Lung microvascular endothelial cell (primary cell): Measurements from ENCODE around the gene KRTAP10-11. TPM values are rescaled to one million over a fixed set of nuclear protein-coding genes. Genes with fewer than 3 reads are reported as not detected.
"Not testable (repeated sequence)": the region's sequence is repeated elsewhere in the genome, so short reads cannot be mapped to it uniquely, and the experiment has no call there.

Experiments used
- DNase-seq, 2 donors: peaks; one replicate each; pipeline versions ENCODE4 v3.0.0 to v3.0.0-alpha.2; 2010; ENCODE audit warnings: low read depth in 2 of 2
- total RNA-seq: library from RNA; depleted of rRNA; stranded (reverse); fragments of >200 nt; gene quantifications from 2 replicates; pipeline ENCODE4 v1.2.1, GENCODE V29; 2014

The KRTAP10-11 gene
- total RNA-seq = not detected in 2 replicates

DNA sequence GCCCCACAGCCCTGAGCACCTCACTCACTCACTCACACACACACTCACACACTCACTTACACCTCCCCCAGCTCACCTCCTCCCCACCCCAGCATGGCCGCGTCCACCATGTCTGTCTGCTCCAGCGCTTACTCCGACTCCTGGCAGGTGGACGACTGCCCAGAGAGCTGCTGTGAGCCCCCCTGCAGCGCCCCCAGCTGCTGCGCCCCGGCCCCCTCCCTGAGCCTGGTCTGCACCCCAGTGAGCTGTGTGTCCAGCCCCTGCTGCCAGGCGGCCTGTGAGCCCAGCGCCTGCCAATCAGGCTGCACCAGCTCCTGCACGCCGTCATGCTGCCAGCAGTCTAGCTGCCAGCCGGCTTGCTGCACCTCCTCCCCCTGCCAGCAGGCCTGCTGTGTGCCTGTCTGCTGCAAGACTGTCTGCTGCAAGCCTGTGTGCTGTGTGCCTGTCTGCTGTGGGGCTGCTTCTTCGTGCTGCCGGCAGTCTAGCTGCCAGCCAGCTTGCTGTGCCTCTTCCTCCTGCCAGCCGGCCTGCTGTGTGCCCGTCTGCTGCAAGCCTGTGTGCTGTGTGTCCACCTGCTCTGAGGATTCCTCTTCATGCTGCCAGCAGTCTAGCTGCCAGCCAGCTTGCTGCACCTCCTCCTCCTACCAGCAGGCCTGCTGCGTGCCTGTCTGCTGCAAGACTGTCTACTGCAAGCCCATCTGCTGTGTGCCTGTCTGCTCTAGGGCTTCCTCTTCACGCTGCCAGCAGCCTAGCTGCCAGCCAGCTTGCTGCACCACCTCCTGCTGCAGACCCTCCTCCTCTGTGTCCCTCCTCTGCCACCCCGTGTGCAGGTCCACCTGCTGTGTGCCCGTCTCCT lies at the start of gene KRTAP10-11:
Gene KRTAP10-11 (plus strand): TSS at position 49 of the 856 bp plus-strand sequence. CDS start 45 bp downstream, at position 94.
- DNase-seq = not testable (repeated sequence)

DNA sequence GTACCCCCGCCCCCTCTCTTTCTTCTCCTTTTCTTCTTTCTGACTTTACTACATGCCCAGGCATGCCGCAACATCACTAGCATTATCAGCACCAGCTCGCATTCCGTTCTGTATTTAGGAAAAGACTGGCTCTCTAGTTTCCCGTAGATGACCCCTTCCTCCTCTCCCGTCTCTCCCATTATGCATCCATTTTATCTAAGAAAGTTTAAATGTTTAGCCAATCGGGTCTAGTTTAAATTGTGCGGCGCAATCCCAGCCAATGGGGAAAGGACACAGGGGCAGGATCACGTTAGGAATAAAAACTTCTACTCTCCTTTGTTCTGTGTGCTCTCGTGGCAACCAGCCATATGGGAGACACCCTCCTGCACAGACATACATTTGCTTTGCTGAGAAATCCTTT lies 48.2 kb upstream of the KRTAP10-11 start:
- DNase-seq = no peak

DNA sequence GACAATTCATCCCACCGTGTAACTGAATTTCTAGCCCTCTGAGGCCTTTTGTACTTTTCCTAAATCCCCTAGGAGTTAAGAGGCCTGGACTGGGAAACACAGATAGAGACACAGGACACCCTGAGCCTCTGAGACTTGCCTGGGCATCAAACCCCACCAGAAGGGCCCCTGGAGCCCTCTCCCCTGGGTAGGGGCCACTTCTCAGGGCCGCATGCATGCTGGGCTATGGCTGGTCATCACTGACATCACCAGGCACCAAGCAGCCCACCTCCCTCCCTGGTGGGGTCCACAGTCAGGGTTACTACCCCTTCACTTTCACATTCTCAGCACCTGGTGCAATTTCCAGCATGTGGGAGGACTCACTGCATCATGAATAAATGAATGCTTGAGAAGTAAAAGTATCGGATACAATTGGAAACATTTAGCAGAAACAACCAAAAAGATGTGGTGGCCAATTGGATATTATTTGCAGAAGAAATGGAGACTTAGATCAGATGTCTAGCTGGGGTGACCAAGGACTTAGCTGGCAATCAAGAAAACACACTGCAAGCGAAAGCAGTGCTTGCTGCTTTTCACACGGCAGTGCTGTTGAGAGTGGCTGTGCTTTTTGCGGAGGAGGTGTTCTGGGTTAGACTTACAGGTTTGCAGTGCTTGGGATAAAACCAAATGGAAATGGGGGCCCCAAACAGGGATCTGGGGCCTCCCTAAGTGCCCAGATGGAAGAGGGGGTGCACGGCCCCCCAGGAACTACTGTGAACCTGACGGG lies 46.8 kb upstream of the KRTAP10-11 start:
- no peak for DNase-seq

DNA sequence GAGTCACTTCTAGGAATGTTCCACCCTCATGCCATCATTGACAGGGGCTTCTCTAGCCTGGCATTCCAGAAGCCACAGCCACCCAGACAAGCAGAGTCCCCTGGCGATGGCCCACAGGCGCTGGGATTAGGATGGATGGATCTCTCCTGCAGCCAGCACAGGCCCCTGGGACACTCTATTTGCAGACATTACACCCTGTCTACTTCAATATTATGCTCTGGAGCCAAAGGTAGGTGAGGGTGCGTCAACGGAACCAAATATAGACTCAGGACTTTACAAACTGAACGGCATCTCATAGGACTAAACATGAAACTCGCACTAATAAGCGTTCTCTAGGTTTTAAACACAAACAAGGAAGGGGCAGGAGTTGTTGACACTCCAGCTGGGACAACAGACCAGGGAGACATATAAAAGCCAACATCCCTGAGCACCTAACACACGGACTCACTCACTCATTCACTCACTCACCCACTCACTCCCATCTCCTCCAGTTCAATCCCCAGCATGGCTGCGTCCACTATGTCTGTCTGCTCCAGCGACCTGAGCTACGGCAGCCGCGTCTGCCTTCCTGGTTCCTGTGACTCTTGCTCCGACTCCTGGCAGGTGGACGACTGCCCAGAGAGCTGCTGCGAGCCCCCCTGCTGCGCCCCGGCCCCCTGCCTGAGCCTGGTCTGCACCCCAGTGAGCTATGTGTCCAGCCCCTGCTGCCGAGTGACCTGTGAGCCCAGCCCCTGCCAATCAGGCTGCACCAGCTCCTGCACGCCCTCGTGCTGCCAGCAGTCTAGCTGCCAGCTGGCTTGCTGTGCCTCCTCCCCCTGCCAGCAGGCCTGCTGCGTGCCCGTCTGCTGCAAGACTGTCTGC lies 45.9 kb upstream of the KRTAP10-11 start, which contains the start of gene KRTAP10-7:
Gene KRTAP10-7 (plus strand): TSS at position 480 of the 861 bp plus-strand sequence. CDS start 25 bp downstream, at position 505.
- DNase-seq = not testable (repeated sequence)

GRCh38 chr21:44601091-44601490 lies 45.1 kb upstream of the KRTAP10-11 start:
- not testable (repeated sequence) for DNase-seq

DNA sequence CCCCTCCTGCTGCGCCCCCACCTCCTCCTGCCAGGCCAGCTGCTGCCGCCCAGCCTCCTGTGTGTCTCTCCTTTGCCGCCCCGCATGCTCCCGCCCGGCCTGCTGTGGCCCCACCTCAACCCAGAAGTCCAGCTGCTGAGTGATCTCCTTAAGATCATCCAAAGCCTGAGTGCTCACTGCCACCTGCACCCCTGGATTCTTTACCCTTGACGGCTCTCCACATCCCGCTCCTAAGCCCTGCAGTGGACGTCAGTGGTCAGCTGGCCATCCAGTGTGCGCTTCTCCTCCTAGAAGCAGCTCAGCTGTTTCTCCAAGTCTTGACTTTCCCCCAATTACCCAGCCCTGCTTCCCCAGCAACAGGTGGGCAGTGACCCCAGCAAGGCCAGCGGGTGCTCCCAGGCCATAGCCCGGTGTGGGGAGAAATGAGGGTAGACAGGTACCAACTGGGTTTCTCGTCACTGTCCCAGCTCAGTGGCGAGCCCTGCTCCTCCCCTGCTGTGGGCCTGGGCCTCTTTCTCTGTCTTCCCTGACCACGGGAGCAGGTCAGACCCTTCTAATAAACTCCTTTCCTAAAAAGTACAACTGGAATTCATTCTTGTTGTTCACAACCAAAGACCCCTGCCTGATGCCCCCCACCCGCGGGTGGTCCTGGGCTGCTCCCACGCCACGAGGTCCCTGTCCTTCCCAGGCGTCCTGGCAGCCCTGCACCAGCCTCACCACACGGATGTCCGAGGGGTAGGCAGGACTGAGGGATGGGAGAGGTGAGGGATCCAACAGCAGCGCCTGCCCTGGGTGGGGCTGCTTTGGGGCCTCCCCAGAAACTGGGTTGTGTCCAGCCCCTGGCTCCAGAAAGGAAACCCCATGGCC lies 44.4 kb upstream of the KRTAP10-11 start:
- no peak for DNase-seq

DNA sequence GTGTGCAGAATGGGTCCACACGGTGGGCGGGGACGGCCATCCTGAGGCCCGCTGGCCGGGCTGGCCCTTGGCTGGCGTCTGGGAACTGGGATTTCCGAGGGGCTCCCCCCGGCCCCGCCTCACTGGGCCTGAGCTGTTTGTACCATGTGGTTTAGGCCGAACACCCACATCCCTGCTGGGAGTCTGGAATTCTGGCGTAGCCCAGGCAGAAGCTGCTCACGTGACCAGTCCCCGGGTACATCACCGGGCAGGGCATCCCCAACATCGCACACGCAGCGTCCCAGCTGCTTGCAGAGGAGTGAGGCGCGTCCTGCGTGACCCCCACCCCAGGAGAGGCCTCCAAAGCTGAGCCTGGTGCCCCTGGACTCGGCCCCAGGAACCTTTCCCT lies 43.8 kb upstream of the KRTAP10-11 start:
- DNase-seq = no peak

- DNase-seq = no peak
Observed at GRCh38 chr21:44603109-44603875, 42.9 kb upstream of the KRTAP10-11 start.

DNA sequence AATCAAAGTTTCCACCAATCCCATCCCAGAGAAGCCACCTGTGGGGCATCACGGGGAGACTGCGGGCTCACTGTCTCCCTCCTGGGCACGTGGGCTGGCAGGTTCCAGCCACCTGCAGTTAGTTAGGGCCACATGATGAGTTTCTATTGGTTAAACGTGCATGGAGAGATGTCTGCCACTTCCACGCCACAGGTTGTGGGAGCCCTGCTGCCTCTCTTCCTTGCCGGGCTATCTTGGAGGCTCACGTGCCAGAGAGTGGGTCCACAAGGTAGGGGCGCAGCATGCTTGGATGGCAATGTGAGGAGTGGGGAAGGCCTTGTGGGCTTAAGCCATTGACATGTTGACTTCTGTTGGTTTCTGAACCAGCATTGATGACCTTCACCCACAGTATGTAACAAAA lies 42.3 kb upstream of the KRTAP10-11 start:
- no peak for DNase-seq

DNA sequence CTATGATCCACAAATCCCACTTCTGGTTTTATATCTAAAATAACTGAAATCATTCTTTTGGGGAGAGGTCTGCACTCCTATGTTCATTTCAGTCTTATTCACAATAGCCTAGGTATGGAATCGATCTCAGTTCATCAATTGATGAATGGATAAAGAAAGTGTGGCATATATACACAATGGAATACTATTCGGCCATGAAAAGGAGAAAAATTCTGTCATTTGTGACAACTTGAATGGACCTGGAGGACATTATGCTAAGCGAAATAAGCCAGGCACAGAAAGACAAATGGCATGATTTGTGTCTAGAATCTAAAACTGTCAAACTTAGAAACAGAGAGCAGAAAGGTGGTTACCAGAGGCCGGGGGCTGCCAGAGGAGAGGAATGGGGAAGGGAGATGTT lies 39.7 kb upstream of the KRTAP10-11 start:
- DNase-seq = no peak

GRCh38 chr21:44609193-44609592 lies 37.0 kb upstream of the KRTAP10-11 start:
- no peak for DNase-seq

- DNase-seq = not testable (repeated sequence)
Observed at GRCh38 chr21:44610157-44610843, 35.9 kb upstream of the KRTAP10-11 start.

DNA sequence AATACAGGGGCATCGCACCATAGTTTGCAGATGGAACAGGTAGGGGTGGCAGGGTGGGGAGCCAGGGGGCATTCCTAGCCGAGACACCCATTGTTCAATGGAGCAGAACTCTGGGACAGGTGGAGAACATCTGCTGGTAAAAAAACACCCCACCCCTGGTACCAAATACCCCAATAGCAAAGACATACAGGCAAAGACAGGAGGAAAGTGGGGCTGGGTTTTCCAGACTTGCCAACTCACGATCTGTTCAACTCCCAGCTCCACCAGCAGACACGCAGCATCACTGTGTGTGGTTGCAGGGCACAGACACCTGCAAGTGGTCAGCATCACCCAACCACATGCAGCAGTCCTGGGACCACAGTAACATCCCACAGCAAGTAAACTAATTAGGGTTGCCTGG lies 34.7 kb upstream of the KRTAP10-11 start:
- DNase-seq = no peak

- DNase-seq = no peak
Observed at GRCh38 chr21:44612029-44612486, 34.2 kb upstream of the KRTAP10-11 start, which contains the start of gene KRTAP10-8. KRTAP10-8 (plus strand) TSS chr21:44612079; CDS start chr21:44612101, 22 bp downstream.

DNA sequence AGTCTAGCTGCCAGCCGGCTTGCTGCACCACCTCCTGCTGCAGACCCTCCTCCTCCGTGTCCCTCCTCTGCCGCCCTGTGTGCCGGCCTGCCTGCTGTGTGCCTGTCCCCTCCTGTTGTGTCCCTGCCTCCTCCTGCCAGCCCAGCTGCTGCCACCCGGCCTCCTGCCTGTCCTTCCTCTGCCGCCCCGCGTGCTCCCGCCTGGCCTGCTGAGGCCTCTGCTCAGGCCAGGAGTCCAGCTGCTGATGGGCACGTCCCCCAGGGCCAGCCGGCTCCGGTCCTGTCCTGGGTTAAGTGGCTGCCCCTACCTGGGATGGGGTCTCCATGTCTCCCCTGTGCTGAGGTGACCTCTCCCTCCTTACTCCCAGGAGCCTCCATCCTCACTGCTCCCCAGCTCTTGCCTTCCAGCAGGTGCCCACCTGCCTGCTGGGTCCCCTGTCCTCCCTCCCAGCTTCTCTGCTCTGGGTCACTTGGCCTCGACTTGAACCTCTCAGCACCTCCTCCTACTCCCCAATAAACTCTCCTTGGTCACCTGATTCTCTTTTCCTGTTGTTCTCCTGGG lies 33.5 kb upstream of the KRTAP10-11 start:
- no peak for DNase-seq

DNA sequence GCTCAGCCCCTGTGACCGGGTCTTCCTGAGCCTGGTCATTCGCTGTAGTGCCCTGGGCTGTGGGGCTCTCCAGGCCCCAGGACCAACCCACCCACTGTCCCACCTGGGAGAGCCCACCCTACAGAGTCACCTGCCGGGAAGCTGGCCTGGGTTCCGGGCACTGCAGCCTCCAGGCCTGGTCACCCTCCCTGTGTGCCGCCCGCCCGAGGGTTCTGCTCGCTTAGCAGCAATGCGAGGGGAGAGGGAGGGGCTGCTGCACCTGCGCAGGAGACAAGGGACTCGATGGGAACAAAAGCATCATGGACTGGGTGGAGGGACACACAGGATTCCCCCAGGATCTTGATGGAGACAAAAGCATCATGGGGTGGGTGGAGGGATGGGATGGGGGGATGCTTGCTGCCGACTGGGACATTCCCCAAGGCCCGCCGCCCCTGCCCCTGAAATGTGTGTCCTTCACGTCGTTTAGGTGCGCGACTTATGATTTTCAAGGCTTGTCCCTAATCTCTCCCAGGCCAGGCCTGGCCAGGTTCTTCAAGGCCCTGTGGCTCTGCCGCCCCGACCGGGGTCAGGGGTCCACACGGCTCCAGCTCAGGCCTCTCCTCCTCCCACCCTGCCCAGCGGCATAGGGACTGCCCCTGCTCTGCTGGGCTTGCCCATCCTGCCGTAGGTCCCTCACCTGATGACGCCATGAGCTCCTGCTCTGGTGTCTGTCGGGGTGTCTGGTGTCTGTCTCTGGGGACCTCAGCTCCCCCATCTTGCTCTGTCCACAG lies 32.6 kb upstream of the KRTAP10-11 start:
- no peak for DNase-seq

- DNase-seq = no peak
Observed at GRCh38 chr21:44614161-44614631, 32.0 kb upstream of the KRTAP10-11 start.

DNA sequence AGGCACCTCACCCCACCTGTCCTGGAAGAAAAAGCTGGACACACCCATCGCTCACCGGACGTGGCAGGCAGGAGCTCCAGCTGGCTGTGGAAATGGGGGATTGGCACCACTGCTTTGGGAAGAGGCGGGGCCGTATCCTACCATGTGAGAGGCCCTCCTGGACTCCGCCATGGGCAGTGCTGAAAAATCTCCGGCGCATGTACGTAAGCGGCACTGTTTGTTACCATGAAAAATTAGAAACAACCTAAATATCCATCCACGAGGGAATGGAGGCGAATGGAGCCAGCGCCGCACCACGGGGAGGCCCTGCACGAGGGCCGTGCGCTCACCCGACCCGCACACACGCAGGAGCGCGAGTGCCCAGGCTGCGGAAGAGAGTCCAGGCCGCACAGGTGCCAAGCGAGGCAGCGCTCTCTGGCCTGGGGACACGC lies 31.2 kb upstream of the KRTAP10-11 start:
- no peak for DNase-seq
